GM18951 (cell line): ENCODE measurements around the gene SRP68.

Experiments
- POLR2A ChIP-seq: IDR thresholded peaks from 4 replicates; pipeline ENCODE4 v1.6.1; 2011; ENCODE audit warnings: mild to moderate bottlenecking; ENCODE audit not compliant: insufficient read length, insufficient read depth; ENCODE audit errors: extremely low read depth
- in situ Hi-C: fragments of 300-500 bp; cut with MboI; formaldehyde crosslinking; loops from one replicate; pipeline ENCODE4 v1.12.0; 2022; ENCODE audit warnings: low sequenced_read_pairs, mixed read lengths, inconsistent platforms; ENCODE audit not compliant: unreplicated experiment

Gene SRP68

GRCh38 chr17:76018801-76019200, 53.5 kb downstream of the SRP68 start:
- in situ Hi-C loops: loop anchor here (10.0 kb wide), 1 partner anchor 276 kb away; no protein-coding TSS in a partner anchor
- TF ChIP-seq POLR2A: no peak

- no peak for TF ChIP-seq POLR2A
- in situ Hi-C loops: loop anchor here (10.0 kb wide), 1 partner anchor 276 kb away; no protein-coding TSS in a partner anchor
Measured at GRCh38 chr17:76018340-76018680, 54.0 kb downstream of the SRP68 start.

GRCh38 chr17:76017481-76018339, 54.6 kb downstream of the SRP68 start:
- no peak for TF ChIP-seq POLR2A
- in situ Hi-C loops: loop anchor here (10.0 kb wide), 1 partner anchor 277 kb away; no protein-coding TSS in a partner anchor

- TF ChIP-seq POLR2A: no peak
- in situ Hi-C loops: loop anchor here (10.0 kb wide), 1 partner anchor 280 kb away; no protein-coding TSS in a partner anchor
Measured at GRCh38 chr17:76014925-76015261, 57.4 kb downstream of the SRP68 start.

GRCh38 chr17:76014100-76014924, 58.0 kb downstream of the SRP68 start:
- in situ Hi-C loops: loop anchor here (10.0 kb wide), 1 partner anchor 280 kb away; no protein-coding TSS in a partner anchor
- TF ChIP-seq POLR2A: no peak

GRCh38 chr17:76013377-76013932, 58.9 kb downstream of the SRP68 start:
- in situ Hi-C loops: loop anchor here (10.0 kb wide), 1 partner anchor 281 kb away; no protein-coding TSS in a partner anchor
- TF ChIP-seq POLR2A: no peak

GRCh38 chr17:76011951-76012350, 60.4 kb downstream of the SRP68 start:
- in situ Hi-C loops: loop anchor here (10.0 kb wide), 1 partner anchor 283 kb away; no protein-coding TSS in a partner anchor
- TF ChIP-seq POLR2A: no peak

- in situ Hi-C loops: loop anchor here (10.0 kb wide), 2 partner anchors 95 to 285 kb away; no protein-coding TSS in a partner anchor
Measured at GRCh38 chr17:76009969-76010661, 62.2 kb downstream of the SRP68 start.

GRCh38 chr17:76009447-76009846, 62.9 kb downstream of the SRP68 start:
- in situ Hi-C loops: loop anchor here (10.0 kb wide), 1 partner anchor 95 kb away; no protein-coding TSS in a partner anchor
- no peak for TF ChIP-seq POLR2A

More at GRCh38 chr17:76009969-76010661, 62.2 kb downstream of the SRP68 start:
- TF ChIP-seq POLR2A: no peak

GRCh38 chr17:76008630-76009425, 63.5 kb downstream of the SRP68 start:
- no peak for TF ChIP-seq POLR2A
- in situ Hi-C loops: loop anchor here (10.0 kb wide), 1 partner anchor 94 kb away; no protein-coding TSS in a partner anchor

GRCh38 chr17:76008208-76008607, 64.1 kb downstream of the SRP68 start:
- TF ChIP-seq POLR2A: no peak
- in situ Hi-C loops: loop anchor here (10.0 kb wide), 1 partner anchor 93 kb away; no protein-coding TSS in a partner anchor

GRCh38 chr17:76007850-76008165, 64.5 kb downstream of the SRP68 start:
- no peak for TF ChIP-seq POLR2A
- in situ Hi-C loops: loop anchor here (10.0 kb wide), 1 partner anchor 93 kb away; no protein-coding TSS in a partner anchor
